Measurements from ENCODE around the gene RGS3.

DNA sequence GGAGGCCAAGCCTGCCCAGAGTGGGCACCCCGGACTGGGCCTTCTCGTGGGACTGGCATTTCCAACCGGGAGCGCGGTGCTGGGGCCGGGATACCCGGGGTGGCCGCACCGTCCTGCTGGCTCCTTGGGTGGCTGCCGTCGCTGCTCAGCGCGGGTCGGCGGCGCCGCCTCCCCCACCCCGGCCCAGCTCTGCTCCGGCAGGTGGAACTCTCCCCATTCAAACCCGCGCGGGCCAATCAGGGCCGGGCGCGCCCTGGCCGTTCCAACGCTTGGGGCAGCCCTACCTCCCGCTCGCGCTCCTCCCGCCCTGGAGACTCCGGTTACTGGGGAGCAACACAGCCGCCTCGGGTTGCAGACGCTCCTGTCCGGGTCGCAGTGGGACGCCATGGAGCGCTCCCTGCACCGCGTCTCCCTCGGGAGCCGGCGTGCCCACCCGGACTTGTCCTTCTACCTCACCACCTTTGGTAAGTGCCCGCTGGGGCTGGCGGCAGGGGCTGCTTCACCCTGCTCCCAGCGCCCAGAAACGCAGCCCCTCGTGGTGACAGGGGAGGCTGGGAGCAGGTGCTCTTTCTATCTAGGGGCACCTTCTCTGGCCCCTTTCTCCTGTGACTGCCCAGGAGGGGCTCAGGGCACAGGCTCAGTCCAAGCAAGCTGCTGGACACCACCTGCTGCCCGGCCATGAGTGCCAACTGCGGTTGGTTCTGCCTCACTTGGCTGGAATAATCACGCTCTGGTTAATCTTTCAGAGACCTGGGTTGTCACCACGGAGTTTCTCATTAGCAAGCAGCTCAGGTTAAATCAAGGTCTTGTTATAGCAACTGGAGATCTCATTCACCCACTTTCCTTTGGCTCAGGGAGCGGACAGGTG lies at the start of gene RGS3:
- TF ChIP-seq POLR2AphosphoS5 (IDR thresholded peaks at IDR 0.05) (peak; percentile 66), POLR2A (IDR thresholded peaks at IDR 0.05) (peak; percentile 58 to 63), CTCF (IDR thresholded peaks at IDR 0.05) (peak in 1 of 4 experiments; percentile 53)

Measured in gastroesophageal sphincter (tissue), 3 donors.